Neural progenitor cell (in vitro differentiated cells): Measurements from ENCODE around the gene KRT24. TPM values are rescaled to one million over a fixed set of nuclear protein-coding genes. Genes with fewer than 3 reads are reported as not detected.
A peak's percentile ranks its signal among the peaks of the same experiment; 100 is the strongest.

Experiments
- DNase-seq: peaks from one replicate; pipeline ENCODE4 v3.0.0-alpha.2; 2016; ENCODE audit warnings: low spot score
- H2AFZ ChIP-seq: fragments of 200-600 bp; sonication (generic); replicated peaks from 2 replicates; pipeline ENCODE4 v1.6.1; 2016; ENCODE audit warnings: antibody characterized with exemption
- H3F3A ChIP-seq: fragments of 200-600 bp; sonication (generic); 2 replicates; pipeline ENCODE4 v1.6.1; 2016; ENCODE audit warnings: antibody characterized with exemption, low read depth
- H3K27ac ChIP-seq: fragments of 200-600 bp; sonication (generic); 2 replicates; pipeline ENCODE4 v1.5.1; 2016; ENCODE audit warnings: mild to moderate bottlenecking
- H3K27me3 ChIP-seq: fragments of 200-600 bp; sonication (generic); 2 replicates; pipeline ENCODE4 v1.6.1; 2016; ENCODE audit warnings: mild to moderate bottlenecking, moderate library complexity
- H3K36me3 ChIP-seq: fragments of 200-600 bp; sonication (generic); 2 replicates; pipeline ENCODE4 v1.5.1; 2016
- H3K4me1 ChIP-seq: fragments of 200-600 bp; sonication (generic); 2 replicates; pipeline ENCODE4 v1.6.1; 2016; ENCODE audit warnings: mixed run types
- H3K4me2 ChIP-seq: fragments of 200-600 bp; sonication (generic); 2 replicates; pipeline ENCODE4 v1.6.1; 2016
- H3K4me3 ChIP-seq: fragments of 200-600 bp; sonication (generic); 2 replicates; pipeline ENCODE4 v1.5.1; 2016
- H3K79me2 ChIP-seq: fragments of 200-600 bp; sonication (generic); 2 replicates; pipeline ENCODE4 v1.6.1; 2016; ENCODE audit warnings: low read depth
- H3K9ac ChIP-seq: fragments of 200-600 bp; sonication (generic); 2 replicates; pipeline ENCODE4 v1.6.1; 2016
- H3K9me3 ChIP-seq: fragments of 200-600 bp; sonication (generic); 2 replicates; pipeline ENCODE4 v1.5.1; 2016; ENCODE audit warnings: low read depth
- H4K20me1 ChIP-seq: fragments of 200-600 bp; sonication (generic); 2 replicates; pipeline ENCODE4 v1.6.1; 2016; ENCODE audit warnings: low read depth
- H3K27ac Mint-ChIP-seq: 3 replicates; pipeline ENCODE4 v1.8.0; 2021; ENCODE audit warnings: mixed read lengths
- H3K27me3 Mint-ChIP-seq: 2 replicates; pipeline ENCODE4 v1.8.0; 2022; ENCODE audit warnings: low read depth, mild to moderate bottlenecking, inconsistent platforms, moderate library complexity, mixed read lengths; ENCODE audit not compliant: insufficient read depth
- H3K36me3 Mint-ChIP-seq: 3 replicates; pipeline ENCODE4 v1.8.0; 2021; ENCODE audit warnings: mixed read lengths
- H3K4me1 Mint-ChIP-seq: 3 replicates; pipeline ENCODE4 v1.8.0; 2021; ENCODE audit warnings: mixed read lengths
- H3K4me3 Mint-ChIP-seq: 3 replicates; pipeline ENCODE4 v1.8.0; 2021; ENCODE audit warnings: mild to moderate bottlenecking, moderate library complexity, mixed read lengths
- H3K9me3 Mint-ChIP-seq: 3 replicates; pipeline ENCODE4 v1.8.0; 2020; ENCODE audit warnings: mixed read lengths
- EZH2 ChIP-seq: fragments of 200-600 bp; sonication (generic); IDR thresholded peaks from 2 replicates; pipeline ENCODE4 v1.6.1; 2017; ENCODE audit warnings: antibody characterized with exemption, mild to moderate bottlenecking, moderate library complexity
- EZH2phosphoT487 ChIP-seq: fragments of 200-600 bp; sonication (generic); IDR thresholded peaks from 2 replicates; pipeline ENCODE4 v1.6.1; 2017; ENCODE audit warnings: antibody characterized with exemption
- total RNA-seq: library from RNA; depleted of rRNA; stranded (reverse); fragments of >200 nt; gene quantifications from 2 replicates; pipeline ENCODE4 v1.2.3, GENCODE V29; 2015; ENCODE audit warnings: low replicate concordance
- TF ChIP-seq, protein P1 (sequence below): fragments of 200-600 bp; sonication (generic); IDR thresholded peaks from 2 replicates; pipeline ENCODE4 v1.5.1; 2017; ENCODE audit warnings: antibody characterized with exemption, mild to moderate bottlenecking

The KRT24 gene
- total RNA-seq, 1 donor from 2014 or later: not detected

DNA sequence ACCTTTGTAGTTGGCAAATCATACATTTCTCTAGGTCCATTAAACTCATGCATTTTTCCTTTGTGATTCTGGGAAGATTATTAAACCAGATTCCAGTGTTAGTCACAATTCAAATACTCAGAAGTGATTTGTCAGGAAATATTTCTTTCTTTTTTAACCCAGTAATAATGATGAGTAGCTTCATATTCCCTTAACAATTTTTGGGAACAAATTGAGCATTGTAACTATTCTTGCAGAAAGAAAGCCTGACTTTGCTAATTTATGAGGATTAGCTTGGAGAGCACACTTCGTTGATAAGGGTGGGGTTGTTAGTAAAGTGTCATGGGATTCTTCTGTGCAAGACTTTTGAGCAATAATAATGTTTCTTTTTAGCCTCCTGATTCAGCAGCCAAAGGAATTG lies 18.7 kb upstream of the KRT24 start:
- H3K27me3 ChIP-seq: no peaks in the 10 kb centered on the region
- no peaks in the 10 kb centered on the region for H3K4me1 ChIP-seq
- TF ChIP-seq EZH2phosphoT487 (no peak), EZH2 (no peak)
- TF ChIP-seq, protein P1, sequence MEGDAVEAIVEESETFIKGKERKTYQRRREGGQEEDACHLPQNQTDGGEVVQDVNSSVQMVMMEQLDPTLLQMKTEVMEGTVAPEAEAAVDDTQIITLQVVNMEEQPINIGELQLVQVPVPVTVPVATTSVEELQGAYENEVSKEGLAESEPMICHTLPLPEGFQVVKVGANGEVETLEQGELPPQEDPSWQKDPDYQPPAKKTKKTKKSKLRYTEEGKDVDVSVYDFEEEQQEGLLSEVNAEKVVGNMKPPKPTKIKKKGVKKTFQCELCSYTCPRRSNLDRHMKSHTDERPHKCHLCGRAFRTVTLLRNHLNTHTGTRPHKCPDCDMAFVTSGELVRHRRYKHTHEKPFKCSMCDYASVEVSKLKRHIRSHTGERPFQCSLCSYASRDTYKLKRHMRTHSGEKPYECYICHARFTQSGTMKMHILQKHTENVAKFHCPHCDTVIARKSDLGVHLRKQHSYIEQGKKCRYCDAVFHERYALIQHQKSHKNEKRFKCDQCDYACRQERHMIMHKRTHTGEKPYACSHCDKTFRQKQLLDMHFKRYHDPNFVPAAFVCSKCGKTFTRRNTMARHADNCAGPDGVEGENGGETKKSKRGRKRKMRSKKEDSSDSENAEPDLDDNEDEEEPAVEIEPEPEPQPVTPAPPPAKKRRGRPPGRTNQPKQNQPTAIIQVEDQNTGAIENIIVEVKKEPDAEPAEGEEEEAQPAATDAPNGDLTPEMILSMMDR: no peak
- H3K27ac Mint-ChIP-seq: no peak overlapping the region
- no peak overlapping the region for H3K9ac ChIP-seq
- no peak overlapping the region for H3K4me3 Mint-ChIP-seq
- no peaks in the 10 kb centered on the region for H3F3A ChIP-seq
- H3K4me3 ChIP-seq: no peak overlapping the region
- no peaks in the 10 kb centered on the region for H3K9me3 ChIP-seq
- H3K27ac ChIP-seq: no peak overlapping the region
- H3K9me3 Mint-ChIP-seq: no peaks in the 10 kb centered on the region
- no peaks in the 10 kb centered on the region for H3K79me2 ChIP-seq
- no peaks in the 10 kb centered on the region for H3K4me1 Mint-ChIP-seq
- DNase-seq: no peak
- no peaks in the 10 kb centered on the region for H3K36me3 ChIP-seq
- no peak overlapping the region for H2AFZ ChIP-seq
- no peaks in the 10 kb centered on the region for H4K20me1 ChIP-seq
- no peaks in the 10 kb centered on the region for H3K36me3 Mint-ChIP-seq
- H3K27me3 Mint-ChIP-seq: peaks cover 10% of the 10 kb centered on the region
- H3K4me2 ChIP-seq: no peak overlapping the region

DNA sequence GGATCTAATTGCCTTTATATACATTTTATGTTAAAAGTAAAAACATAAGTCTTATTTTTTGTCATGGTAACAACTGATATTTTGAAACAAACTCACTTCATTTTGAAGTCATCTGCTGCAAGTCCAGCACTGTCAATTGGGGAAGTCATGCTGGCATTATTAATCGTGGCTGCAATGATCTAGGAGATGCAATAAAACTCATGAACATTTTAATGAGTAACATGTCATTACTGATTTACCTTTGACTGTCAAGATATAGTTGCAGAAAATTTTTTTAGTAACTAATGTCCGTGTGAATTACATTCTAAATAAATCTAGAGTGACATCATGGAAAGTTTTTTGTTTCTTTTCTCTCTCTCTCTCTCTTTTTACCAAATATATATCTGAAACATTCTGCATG lies 17.3 kb upstream of the KRT24 start:
- Histone ChIP-seq H3K79me2 (no peaks in the 10 kb centered on the region), H4K20me1 (no peaks in the 10 kb centered on the region), H3K27me3 (no peaks in the 10 kb centered on the region), H3K4me1 (no peaks in the 10 kb centered on the region), H3K36me3 (no peaks in the 10 kb centered on the region), H3K9me3 (no peaks in the 10 kb centered on the region), H3K4me3 (no peak overlapping the region), H3K9ac (no peak overlapping the region), H2AFZ (no peak overlapping the region), H3F3A (no peaks in the 10 kb centered on the region), H3K27ac (no peak overlapping the region), H3K4me2 (no peak overlapping the region)
- Mint-ChIP-seq H3K27ac (no peak overlapping the region), H3K9me3 (peaks cover 2% of the 10 kb centered on the region), H3K4me1 (no peaks in the 10 kb centered on the region), H3K4me3 (no peak overlapping the region), H3K27me3 (peaks cover 10% of the 10 kb centered on the region), H3K36me3 (no peaks in the 10 kb centered on the region)
- TF ChIP-seq EZH2 (no peak), EZH2phosphoT487 (no peak)
- no peak for DNase-seq

DNA sequence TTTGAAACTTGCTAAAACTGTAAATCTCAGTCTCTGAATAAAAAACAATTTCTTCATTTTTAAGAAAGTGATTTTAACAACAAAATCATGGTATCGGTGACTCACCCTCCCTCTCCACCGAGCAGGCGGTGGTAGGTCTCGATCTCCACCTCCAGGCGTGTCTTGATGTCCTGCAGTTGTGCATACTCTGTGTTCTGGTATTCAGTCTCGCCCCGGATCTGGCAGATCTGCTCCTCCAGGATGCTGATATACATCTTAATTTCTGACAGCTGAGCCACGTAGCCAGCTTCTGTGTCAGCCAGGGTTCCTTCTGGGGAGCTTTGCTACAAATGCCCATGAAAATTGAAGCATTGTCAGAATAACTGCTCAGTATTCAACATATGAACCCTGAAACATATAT lies 15.4 kb upstream of the KRT24 start:
- Mint-ChIP-seq H3K9me3 (peaks cover 2% of the 10 kb centered on the region), H3K4me3 (no peak overlapping the region)
- H3K9ac ChIP-seq: no peak overlapping the region

DNA sequence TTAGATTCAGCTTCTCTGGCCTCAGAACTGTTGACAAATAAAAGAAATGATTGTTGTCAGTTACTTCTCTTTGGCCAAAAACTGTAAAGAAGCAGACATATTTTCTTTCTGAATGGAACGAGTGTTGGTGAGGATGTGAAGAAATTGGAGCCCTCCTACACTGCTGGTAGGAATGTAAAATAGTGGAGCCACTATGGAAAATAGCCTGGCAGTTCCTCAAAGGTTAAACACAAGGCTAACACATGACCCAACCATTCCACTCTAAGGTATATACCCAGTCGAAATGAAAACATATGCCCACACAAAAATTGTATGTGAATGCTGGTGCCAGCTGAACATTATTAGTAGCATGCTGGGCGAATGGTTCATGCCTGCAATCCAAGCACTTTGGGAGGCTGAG lies 14.2 kb upstream of the KRT24 start:
- Mint-ChIP-seq H3K9me3 (peaks cover 2% of the 10 kb centered on the region), H3K27ac (no peak overlapping the region), H3K36me3 (no peaks in the 10 kb centered on the region), H3K4me3 (no peak overlapping the region), H3K4me1 (no peaks in the 10 kb centered on the region), H3K27me3 (peaks cover 15% of the 10 kb centered on the region)
- H4K20me1 ChIP-seq: no peaks in the 10 kb centered on the region
- DNase-seq: no peak
- H3K9ac ChIP-seq: no peak overlapping the region
- no peaks in the 10 kb centered on the region for H3K79me2 ChIP-seq
- peak overlapping the region; percentile 65 for H2AFZ ChIP-seq
- no peaks in the 10 kb centered on the region for H3K9me3 ChIP-seq
- H3K4me3 ChIP-seq: no peak overlapping the region
- H3K4me2 ChIP-seq: no peak overlapping the region
- H3K27me3 ChIP-seq: no peaks in the 10 kb centered on the region
- H3F3A ChIP-seq: no peaks in the 10 kb centered on the region
- no peaks in the 10 kb centered on the region for H3K4me1 ChIP-seq
- no peaks in the 10 kb centered on the region for H3K36me3 ChIP-seq
- H3K27ac ChIP-seq: no peak overlapping the region
- TF ChIP-seq EZH2 (no peak), EZH2phosphoT487 (no peak)
- TF ChIP-seq, protein P1: no peak

More for the DNA sequence above, 15.4 kb upstream of the KRT24 start:
- Histone ChIP-seq H3K27ac (no peak overlapping the region), H3K4me2 (no peak overlapping the region), H3K4me3 (no peak overlapping the region), H3F3A (no peaks in the 10 kb centered on the region), H3K79me2 (no peaks in the 10 kb centered on the region), H3K36me3 (no peaks in the 10 kb centered on the region), H4K20me1 (no peaks in the 10 kb centered on the region), H2AFZ (no peak overlapping the region), H3K9me3 (no peaks in the 10 kb centered on the region), H3K27me3 (no peaks in the 10 kb centered on the region), H3K4me1 (no peaks in the 10 kb centered on the region)
- H3K27ac Mint-ChIP-seq: no peak overlapping the region
- no peaks in the 10 kb centered on the region for H3K4me1 Mint-ChIP-seq
- peaks cover 12% of the 10 kb centered on the region for H3K27me3 Mint-ChIP-seq
- no peak for DNase-seq
- TF ChIP-seq EZH2phosphoT487 (no peak), EZH2 (no peak)
- TF ChIP-seq, protein P1: no peak
- no peaks in the 10 kb centered on the region for H3K36me3 Mint-ChIP-seq
